Measurements from ENCODE around the gene LYRM7.

Gene LYRM7

GRCh38 chr5:131204964-131205363 is 34.2 kb downstream of the LYRM7 start:
- no peak for TF ChIP-seq GATA2 (IDR thresholded peaks at IDR 0.05; ENCODE audit: low read depth, low read length)
- TF ChIP-seq GATA3 (IDR thresholded peaks at IDR 0.05; ENCODE audit: low read depth, low read length) = no peak

DNA sequence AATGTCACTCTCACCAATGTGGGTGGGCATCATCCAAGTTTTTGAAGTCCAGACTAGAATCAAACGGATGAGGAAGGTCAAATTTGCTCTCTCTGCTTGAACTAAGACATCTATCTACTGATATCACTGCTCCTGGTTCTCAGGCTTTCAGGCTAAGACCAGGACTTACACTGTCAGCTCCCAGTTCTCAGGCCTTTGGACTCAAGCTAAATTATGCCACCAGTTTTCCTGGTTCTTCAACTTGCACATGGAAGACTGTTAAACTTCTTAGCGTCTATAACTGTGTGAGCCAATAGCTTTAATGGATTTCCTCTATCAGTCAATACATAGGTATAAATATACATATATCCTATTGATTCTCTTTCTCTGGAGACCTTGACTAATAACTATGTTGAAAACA is 35.3 kb downstream of the LYRM7 start:
- TF ChIP-seq GATA3 (IDR thresholded peaks at IDR 0.05; ENCODE audit: low read depth, low read length) (no peak), GATA2 (IDR thresholded peaks at IDR 0.05; ENCODE audit: low read depth, low read length) (no peak)

- TF ChIP-seq GATA3 (IDR thresholded peaks at IDR 0.05; ENCODE audit: low read depth, low read length) (no peak), GATA2 (IDR thresholded peaks at IDR 0.05; ENCODE audit: low read depth, low read length) (no peak)
Observed at GRCh38 chr5:131206772-131207171, 36.0 kb downstream of the LYRM7 start.

DNA sequence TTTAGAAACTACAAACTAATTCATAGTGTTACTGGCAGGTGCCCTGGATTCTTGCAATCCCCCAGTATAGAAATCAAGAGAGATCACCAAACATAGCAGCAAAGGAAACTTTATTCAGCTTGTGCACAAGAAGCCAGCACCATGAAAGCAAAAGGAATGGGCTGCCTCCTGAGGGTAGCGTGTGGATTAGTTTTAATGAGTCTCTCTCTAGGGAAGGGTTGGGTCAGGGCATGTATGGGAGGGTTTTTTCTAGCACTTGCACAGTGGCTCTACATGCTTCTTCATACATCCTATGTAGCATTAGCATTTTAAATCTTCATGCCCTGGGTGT is 38.4 kb downstream of the LYRM7 start:
- TF ChIP-seq GATA2 (IDR thresholded peaks at IDR 0.05; ENCODE audit: low read depth, low read length) (no peak), GATA3 (IDR thresholded peaks at IDR 0.05; ENCODE audit: low read depth, low read length) (no peak)

GRCh38 chr5:131209506-131210150 is 38.9 kb downstream of the LYRM7 start:
- TF ChIP-seq GATA2 (IDR thresholded peaks at IDR 0.05; ENCODE audit: low read depth, low read length) (no peak), GATA3 (IDR thresholded peaks at IDR 0.05; ENCODE audit: low read depth, low read length) (no peak)

- TF ChIP-seq GATA2 (IDR thresholded peaks at IDR 0.05; ENCODE audit: low read depth, low read length) (no peak), GATA3 (IDR thresholded peaks at IDR 0.05; ENCODE audit: low read depth, low read length) (no peak)
Observed at GRCh38 chr5:131210151-131210510, 39.4 kb downstream of the LYRM7 start.

DNA sequence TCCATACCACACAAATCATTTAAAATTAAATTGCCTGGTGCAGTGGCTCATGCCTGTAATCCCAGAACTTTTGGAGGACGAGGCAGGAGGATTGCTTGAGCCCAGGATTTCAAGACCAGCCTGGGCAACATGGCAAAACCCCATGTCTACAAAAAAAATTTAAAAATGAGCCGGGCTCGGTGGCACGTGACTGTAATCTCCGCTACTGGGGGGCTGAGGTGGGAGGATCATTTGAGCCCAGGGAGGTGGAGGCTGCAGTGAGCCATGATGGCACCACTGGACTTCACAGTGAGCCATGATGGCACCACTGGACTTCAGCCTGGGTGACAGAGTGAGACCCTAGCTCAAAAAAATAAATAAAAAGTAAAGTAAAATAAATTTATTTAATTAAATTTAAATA is 40.9 kb downstream of the LYRM7 start:
- TF ChIP-seq GATA3 (IDR thresholded peaks at IDR 0.05; ENCODE audit: low read depth, low read length) (no peak), GATA2 (IDR thresholded peaks at IDR 0.05; ENCODE audit: low read depth, low read length) (no peak)

DNA sequence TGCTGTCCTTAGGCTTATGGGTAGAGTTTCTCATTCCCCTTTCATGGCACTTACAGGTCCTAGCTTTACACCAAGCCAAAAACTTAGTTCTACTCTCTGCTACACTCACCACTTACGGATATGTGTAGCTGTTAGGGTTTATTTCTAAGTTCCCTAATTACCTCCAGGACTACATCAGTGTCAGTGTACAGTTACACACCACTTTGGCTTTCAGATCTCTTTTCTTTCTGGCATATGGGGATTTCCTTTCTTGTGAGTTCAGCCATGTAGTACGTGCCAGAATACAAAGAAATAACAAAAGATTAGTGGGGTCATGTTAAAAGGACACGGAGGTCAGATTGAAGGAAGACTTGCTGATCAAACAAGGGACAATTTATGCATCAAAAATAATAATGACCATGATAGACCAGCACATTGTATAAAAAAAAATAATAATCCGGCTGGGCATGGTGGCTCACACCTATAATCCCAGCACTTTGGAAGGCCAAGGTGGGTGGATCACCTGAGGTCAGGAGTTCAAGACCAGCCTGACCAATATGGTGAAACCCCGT is 41.8 kb downstream of the LYRM7 start:
- TF ChIP-seq GATA2 (IDR thresholded peaks at IDR 0.05; ENCODE audit: low read depth, low read length) (no peak), GATA3 (IDR thresholded peaks at IDR 0.05; ENCODE audit: low read depth, low read length) (no peak)

DNA sequence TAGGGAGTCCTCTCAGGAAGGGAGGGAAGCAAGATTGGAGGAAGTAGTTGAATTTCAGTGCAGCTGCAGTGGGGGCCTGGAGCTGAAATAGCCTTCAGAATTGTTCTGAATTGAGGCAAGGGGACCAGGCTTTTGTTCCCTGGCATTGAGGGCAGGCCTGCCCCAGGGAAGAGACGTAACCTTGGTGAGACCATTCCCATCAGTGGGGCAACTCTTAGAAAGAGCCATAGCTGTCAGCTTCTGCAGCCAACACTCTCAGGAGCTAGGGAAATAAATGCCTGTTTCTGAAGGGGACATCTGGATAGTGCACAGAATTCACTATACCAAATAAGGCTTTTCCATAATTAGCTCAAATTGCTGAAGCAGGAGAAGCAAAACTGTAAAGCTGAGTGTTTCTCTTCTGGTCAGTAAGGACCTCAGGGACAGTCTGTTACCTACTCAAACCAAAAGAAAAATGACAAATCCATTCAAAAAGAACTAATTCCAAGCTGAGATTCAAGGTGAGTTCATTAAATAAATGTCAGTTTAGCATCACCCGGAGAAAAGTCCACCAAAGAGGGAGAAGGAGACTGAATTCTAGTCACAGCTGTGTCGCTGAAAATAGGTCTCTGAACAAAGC is 44.0 kb downstream of the LYRM7 start:
- no peak for TF ChIP-seq GATA2 (IDR thresholded peaks at IDR 0.05; ENCODE audit: low read depth, low read length)
- TF ChIP-seq GATA3 (IDR thresholded peaks at IDR 0.05; ENCODE audit: low read depth, low read length) = no peak

DNA sequence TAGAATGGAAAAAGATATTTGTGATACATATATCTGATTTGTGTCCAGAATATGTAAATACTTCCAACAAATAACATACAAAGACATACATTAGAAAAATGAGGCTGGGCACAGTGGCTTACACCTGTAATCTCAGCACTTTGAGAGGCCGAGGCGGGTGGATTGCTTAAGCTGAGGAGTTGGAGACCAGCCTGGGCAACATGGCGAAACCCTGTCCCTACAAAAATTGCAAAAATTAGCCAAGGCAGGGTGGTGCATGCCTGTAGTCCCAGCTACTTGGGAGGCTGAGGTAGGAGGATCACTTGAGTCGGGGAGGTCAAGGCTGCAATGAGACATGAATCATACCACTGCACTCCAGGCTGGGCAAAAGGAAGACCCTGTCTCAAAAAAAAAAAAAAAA is 47.0 kb downstream of the LYRM7 start:
- TF ChIP-seq GATA2 (IDR thresholded peaks at IDR 0.05; ENCODE audit: low read depth, low read length) = no peak
- TF ChIP-seq GATA3 (IDR thresholded peaks at IDR 0.05; ENCODE audit: low read depth, low read length) = no peak

DNA sequence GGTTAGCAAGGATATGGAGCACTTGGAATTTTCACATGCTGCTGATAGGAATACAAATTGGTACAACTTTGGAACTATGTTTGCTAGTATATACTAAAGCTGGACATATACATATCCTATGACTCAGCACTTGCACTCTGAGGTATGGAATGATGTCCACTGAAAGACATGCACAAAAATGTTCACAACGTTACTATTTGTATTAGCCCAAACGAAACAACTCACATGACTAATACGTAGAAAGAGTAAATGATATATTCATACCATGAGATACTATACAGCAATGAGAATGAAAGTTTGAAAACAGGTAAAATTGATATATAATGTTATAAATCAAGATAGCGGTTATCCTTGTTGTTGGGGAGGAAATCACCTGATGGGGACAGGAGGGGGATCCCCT is 47.6 kb downstream of the LYRM7 start:
- TF ChIP-seq GATA3 (IDR thresholded peaks at IDR 0.05; ENCODE audit: low read depth, low read length) = no peak
- no peak for TF ChIP-seq GATA2 (IDR thresholded peaks at IDR 0.05; ENCODE audit: low read depth, low read length)

GRCh38 chr5:131220566-131220965 is 49.8 kb downstream of the LYRM7 start:
- no peak for TF ChIP-seq GATA3 (IDR thresholded peaks at IDR 0.05; ENCODE audit: low read depth, low read length)

DNA sequence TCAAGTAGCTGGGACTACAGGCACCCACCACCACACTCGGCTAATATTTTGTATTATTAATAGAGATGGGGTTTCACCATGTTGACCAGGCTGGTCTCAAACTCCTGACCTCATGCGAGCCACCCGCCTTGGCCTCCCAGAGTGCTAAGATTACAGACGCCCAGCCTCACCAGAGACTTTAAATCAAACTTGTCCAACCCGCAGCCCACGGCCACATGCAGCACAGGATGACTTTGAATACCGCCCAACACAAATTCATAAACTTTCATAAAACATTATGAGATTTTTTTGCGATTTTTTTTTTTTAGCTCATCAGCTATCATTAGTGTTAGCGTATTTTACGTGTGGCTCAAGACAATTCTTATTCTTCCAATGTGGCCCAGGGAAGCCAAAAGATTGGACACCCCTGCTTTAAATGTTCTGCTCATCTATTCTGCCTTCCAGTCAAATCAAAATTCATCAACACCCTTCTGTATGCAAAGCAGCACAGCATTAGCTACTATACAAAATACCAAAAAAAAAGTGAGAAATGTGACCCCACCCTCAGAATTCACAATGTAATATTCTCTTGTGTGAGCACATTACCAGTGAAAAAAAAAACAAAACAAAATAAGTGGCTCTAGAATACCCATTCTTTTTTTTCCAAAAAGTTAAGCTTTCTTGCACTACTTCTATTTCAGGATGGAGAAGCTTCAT is 50.4 kb downstream of the LYRM7 start:
- TF ChIP-seq GATA2 (IDR thresholded peaks at IDR 0.05; ENCODE audit: low read depth, low read length) = no peak
- no peak for TF ChIP-seq GATA3 (IDR thresholded peaks at IDR 0.05; ENCODE audit: low read depth, low read length)

DNA sequence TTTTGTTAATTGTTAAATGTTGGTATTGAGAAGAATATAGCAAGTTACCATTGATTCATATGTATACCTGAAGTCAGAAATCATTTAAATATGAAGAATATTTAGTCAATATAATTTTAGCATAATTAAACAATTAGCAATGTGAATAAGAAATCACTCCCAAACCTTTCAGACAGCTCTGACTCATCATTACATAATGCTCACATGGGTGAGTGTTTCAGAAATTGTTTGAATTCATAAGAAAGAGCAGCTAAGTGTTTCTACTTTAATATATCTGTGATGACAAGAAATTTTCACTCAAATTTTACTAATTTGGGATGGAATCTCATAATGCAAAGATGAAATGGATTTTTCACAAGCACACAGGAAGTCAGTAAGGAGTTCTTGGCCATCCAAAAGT is 51.1 kb downstream of the LYRM7 start:
- no peak for TF ChIP-seq GATA2 (IDR thresholded peaks at IDR 0.05; ENCODE audit: low read depth, low read length)
- no peak for TF ChIP-seq GATA3 (IDR thresholded peaks at IDR 0.05; ENCODE audit: low read depth, low read length)

GRCh38 chr5:131222731-131223130 is 52.0 kb downstream of the LYRM7 start:
- TF ChIP-seq GATA2 (IDR thresholded peaks at IDR 0.05; ENCODE audit: low read depth, low read length) = no peak
- TF ChIP-seq GATA3 (IDR thresholded peaks at IDR 0.05; ENCODE audit: low read depth, low read length) = no peak

Data from SH-SY5Y (cell line).